AG04449 (cell line): ENCODE results near the gene SUCLG2.

ENCODE experiments used
- CTCF ChIA-PET: fragments of 350-600 bp; formaldehyde crosslinking; extraction: SDS; loops from one replicate; lab custom pipeline; 2021; ENCODE audit warnings: antibody characterized with exemption; lab: Yijun Ruan, JAX
- POLR2A ChIA-PET: fragments of 400-600, 350-600 bp; formaldehyde crosslinking; extraction: SDS; loops from one replicate; lab custom pipeline; 2020; ENCODE audit warnings: antibody characterized with exemption, inconsistent platforms; lab: Yijun Ruan, JAX
- DNase-seq: peaks from one replicate; pipeline ENCODE4 v3.0.0-alpha.2; 2010; ENCODE audit warnings: low read depth, low spot score
- H3K4me3 ChIP-seq: 2 replicates; pipeline ENCODE4 v1.5.1; 2011; ENCODE audit warnings: low read depth, mild to moderate bottlenecking, control low read depth, low read length
- TF ChIP-seq, protein P1 (sequence below): IDR thresholded peaks from one replicate; pipeline ENCODE4 v1.5.1; 2011; ENCODE audit warnings: mild to moderate bottlenecking, moderate library complexity, low read length, control low read depth, inconsistent platforms; ENCODE audit not compliant: insufficient read depth; ENCODE audit errors: missing control alignments

The SUCLG2 gene

DNA sequence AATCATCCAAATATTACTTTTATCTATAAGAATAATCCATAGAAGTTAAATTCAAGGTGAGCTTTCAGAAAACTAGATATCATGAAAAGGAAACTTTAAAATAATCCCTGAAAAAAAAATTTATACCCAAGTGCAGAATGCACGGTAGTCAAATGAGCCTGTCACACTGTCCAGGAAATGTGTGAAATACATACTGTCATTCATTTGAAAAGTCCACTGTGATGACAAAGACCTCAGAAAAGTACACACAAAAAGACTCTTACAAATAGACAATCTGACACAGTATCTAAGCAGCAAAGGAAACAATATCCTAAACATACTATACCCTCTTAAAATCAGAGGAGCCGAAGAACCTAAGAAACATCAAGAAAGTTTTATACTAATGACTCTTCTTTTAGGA lies 29.7 kb downstream of the SUCLG2 start:
- no peak overlapping the region for H3K4me3 ChIP-seq
- ChIA-PET POLR2A (interaction anchor here (0.9 kb wide), 1 partner anchor 37 kb away, joined by 3 read pairs; no protein-coding TSS in a partner anchor), CTCF (interaction anchor here (0.9 kb wide), 1 partner anchor 10 kb away, joined by 4 read pairs; no protein-coding TSS in a partner anchor)
- TF ChIP-seq, protein P1, sequence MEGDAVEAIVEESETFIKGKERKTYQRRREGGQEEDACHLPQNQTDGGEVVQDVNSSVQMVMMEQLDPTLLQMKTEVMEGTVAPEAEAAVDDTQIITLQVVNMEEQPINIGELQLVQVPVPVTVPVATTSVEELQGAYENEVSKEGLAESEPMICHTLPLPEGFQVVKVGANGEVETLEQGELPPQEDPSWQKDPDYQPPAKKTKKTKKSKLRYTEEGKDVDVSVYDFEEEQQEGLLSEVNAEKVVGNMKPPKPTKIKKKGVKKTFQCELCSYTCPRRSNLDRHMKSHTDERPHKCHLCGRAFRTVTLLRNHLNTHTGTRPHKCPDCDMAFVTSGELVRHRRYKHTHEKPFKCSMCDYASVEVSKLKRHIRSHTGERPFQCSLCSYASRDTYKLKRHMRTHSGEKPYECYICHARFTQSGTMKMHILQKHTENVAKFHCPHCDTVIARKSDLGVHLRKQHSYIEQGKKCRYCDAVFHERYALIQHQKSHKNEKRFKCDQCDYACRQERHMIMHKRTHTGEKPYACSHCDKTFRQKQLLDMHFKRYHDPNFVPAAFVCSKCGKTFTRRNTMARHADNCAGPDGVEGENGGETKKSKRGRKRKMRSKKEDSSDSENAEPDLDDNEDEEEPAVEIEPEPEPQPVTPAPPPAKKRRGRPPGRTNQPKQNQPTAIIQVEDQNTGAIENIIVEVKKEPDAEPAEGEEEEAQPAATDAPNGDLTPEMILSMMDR: no peak
- no peak for DNase-seq

DNA sequence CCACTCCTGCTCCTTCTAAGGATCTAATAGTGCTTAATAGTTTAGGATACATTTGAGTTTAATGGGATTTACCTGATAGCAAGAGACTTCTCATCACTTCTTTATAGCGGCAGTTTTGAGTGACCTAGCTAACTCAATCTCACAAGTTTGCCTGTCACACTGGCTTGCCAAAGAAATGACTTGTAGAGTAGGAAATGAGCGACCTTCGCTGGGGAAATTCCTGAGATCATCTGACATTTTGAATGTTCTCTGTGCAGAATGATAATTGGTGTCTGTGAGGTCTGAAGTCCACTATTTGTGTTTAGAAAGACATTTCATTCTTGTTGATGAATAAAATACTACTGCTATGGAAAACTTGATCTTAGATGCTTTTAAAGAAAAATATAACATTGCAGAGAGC lies 30.3 kb downstream of the SUCLG2 start:
- CTCF ChIA-PET: no interaction called here
- TF ChIP-seq, protein P1: no peak
- no peak overlapping the region for H3K4me3 ChIP-seq
- POLR2A ChIA-PET: no interaction called here
- DNase-seq: no peak

DNA sequence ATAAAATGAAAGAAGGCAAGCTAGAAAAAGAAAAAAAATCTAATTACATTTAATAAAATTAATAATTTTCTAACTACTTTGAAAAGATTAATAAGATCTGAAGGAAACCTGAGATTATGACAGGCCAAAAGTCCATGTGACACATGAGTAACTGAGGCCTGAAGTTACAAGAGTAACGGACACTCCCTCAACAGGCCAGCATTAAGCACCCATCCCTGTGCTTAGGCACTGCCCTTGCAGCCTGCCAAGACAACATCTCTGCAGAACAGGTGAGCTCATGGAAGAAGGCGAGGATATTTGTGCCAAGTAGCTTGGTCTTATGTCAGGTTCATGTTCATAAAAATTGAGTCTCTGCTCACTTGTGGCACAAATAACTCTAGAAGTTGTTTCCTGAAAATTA lies 31.8 kb downstream of the SUCLG2 start:
- DNase-seq: no peak
- TF ChIP-seq, protein P1: no peak
- ChIA-PET CTCF (interaction anchor here (1.2 kb wide), 1 partner anchor 241 kb away, joined by 3 read pairs; no protein-coding TSS in a partner anchor), POLR2A (no interaction called here)
- H3K4me3 ChIP-seq: no peak overlapping the region

DNA sequence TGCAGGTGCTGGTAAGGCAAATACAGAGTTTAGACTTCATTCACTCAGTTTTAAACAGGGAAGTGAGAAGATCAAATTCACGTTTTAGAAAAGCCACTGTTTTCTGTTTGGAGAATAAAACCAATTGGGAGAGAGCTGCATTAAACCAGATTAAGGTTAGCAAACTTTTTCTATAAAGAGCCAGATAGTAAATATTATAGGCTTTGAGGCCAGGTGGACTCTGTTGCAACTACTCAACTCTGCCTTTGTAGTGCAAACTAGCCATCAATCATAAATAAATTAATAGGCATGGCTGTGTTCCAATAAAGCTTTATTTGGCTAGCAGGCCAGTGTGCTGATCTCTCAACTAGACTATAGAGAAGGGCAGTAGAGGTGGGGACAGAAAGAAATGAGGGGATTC lies 33.5 kb downstream of the SUCLG2 start:
- ChIA-PET POLR2A (no interaction called here), CTCF (interaction anchor here (1.2 to 1.8 kb wide), 2 partner anchors 16 to 240 kb away, joined by 3 to 4 read pairs; no protein-coding TSS in a partner anchor)
- no peak overlapping the region for H3K4me3 ChIP-seq

DNA sequence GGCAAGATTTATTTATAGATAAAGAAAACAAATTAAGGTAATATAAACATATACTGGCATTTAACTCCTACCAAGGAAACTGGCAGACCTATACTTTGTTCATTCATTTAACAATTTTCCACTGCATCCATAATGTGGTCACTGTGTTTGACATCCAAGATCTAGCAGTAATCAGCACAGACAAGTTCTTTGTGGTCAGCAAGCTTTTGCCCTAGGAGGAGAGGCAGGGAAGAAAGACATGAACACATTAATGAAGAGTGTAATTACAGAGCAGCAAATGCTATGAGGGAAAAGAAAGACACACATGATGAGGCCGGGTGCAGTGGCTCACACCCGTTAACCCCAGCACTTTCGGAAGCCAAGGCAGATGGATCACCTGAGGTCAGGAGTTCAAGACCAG lies 34.4 kb downstream of the SUCLG2 start:
- H3K4me3 ChIP-seq: no peak overlapping the region
- DNase-seq: no peak
- ChIA-PET POLR2A (no interaction called here), CTCF (interaction anchor here (1.7 to 1.8 kb wide), 2 partner anchors 15 to 239 kb away, joined by 4 to 6 read pairs; no protein-coding TSS in a partner anchor)
- TF ChIP-seq, protein P1: no peak

More for the DNA sequence above, 33.5 kb downstream of the SUCLG2 start:
- TF ChIP-seq, protein P1: no peak
- DNase-seq: no peak

DNA sequence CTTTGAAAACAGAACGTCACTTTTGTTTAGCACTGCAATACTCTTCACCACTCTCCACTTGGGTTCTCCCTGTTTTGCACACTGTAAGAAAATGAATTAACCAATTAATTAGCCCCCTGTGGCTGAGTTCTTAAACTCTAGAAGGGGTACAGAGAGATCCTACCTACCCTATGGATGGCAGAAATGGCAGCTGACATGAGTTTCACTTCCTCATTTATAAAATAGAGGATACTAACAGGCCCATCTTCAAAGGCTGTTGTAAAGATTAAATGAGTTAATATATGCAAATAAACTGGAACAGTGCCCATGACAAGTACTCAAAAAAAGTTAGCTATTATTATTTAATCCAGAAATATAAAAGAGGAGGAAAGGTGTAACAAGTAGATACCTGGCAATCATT lies 36.9 kb downstream of the SUCLG2 start:
- no peak for DNase-seq
- ChIA-PET CTCF (no interaction called here), POLR2A (no interaction called here)
- no peak overlapping the region for H3K4me3 ChIP-seq
- TF ChIP-seq, protein P1: no peak
